ENCODE measurements around the gene JMJD8.

JMJD8 gene

DNA sequence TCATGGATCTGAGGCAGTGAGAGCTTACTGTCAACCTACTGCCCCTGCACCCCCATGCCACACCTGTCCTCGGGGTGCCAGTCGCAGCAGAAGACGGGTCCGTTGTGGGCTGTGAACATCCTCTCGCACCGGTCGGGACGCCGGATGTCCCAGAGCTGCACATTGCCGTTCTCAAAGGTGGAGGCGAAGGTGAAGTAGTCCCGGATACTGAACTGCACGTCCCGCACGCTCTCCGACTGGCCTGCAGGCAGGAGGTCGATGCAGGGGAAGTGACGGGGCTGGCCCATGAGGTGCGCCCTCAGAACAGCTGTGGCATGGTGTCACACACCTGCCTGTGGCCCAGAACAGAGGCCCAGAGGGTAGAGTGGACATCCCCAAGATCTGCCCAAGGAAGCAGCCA, 3.4 kb upstream of the JMJD8 start:
- DNase-seq: no peak

- no peak for DNase-seq
These were observed 2.5 kb upstream of the JMJD8 start for GRCh38 chr16:686459-687260.

DNA sequence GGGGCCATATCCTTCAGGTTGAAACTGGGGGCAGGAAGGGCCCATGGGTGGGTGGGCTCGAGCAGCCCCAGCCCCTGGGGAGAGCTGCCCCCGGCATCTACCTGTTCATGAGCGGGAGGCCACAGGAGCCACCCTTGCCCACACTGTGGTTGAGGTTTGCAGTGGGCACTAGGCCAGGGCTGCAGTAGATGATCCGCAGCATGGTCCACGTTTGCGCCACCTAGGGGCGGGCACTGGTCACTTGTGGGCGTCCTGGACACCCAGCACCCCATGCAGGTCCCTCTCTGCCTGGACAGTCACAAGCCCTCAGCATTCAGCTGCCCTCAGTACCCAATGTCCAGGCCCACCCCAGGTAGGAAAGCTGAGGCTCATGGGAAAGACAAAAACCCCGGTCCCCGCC, 1.8 kb upstream of the JMJD8 start:
- peak; percentile 55 to 75 for DNase-seq

GRCh38 chr16:684961-685696, 995 bp upstream of the JMJD8 start:
- DNase-seq: peak; percentile 89 to 94

DNA sequence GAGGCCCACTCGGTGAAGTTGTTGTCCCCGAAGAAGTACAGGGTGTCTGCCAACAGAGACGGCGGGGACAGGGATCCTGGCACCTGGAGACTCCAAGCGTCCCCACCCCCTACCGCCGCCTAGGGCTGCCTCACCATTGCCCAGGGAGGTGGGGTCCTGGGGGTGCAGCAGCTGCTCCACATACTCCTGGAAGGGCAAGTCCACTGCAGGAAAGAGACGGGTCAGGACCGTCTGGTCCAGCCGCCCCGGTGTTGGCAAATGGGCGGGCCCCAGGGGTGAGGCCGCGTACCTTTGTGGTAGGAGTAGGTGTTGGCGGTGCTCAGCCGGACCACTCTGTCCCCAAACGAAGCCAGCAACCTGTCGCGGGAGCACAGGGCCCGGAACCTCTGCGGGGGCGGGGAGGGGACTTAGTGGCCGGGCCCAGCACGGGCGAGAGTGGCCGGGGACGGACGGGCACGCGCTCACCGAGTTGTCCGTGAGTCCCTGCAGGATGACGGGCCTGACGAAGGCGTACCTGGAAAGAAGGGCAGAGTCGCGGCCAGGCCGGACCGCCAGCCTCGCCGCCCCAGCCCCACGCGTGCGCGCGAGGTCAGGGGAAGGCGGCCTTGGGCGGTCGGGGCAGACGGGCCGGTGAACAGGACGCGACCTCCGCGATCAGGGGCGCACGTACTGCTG, 601 bp downstream of the JMJD8 start:
- DNase-seq: no peak

DNA sequence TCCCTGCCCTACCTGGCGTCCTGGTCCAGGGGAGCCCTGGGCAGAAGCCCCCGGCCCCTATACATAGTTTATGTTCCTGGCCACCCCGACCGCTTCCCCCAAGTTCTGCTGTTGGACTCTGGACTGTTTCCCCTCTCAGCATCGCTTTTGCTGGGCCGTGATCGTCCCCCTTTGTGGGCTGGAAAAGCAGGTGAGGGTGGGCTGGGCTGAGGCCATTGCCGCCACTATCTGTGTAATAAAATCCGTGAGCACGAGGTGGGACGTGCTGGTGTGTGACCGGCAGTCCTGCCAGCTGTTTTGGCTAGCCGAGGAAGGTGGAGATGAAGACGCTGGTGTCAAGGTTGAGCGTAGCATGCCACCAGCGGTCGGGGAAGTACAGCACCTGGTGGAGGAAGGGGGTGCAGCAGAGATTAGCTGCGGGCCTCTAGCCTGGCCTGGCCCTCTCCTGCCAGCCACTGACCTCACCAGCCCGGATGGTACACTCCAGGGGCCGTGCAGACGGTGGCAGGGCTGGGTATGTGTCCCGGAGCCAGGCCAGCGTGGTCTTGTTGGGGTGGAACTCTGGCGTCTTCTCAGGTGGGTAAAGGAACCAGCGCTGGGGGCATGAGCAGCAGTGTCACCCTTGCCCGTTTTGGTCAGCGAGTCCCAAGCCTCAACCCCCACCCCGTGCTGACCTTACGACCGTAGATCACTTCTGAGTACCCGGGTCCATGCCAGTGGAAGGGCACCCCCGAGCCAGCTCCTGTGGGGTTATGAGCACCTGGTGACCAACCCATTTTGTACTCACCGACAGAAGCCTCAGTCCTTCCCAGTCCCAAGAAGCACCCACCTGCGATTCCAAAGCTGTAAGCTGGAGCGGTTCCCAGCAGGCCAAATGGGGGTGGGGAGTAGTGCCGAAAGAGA, 1.4 kb downstream of the JMJD8 start:
- DNase-seq: no peak

GRCh38 chr16:681746-682427, 2.2 kb downstream of the JMJD8 start:
- no peak for DNase-seq

- peak in 1 of 2 experiments; percentile 38 for DNase-seq
These were observed 3.0 kb downstream of the JMJD8 start for GRCh38 chr16:680967-681745.

DNA sequence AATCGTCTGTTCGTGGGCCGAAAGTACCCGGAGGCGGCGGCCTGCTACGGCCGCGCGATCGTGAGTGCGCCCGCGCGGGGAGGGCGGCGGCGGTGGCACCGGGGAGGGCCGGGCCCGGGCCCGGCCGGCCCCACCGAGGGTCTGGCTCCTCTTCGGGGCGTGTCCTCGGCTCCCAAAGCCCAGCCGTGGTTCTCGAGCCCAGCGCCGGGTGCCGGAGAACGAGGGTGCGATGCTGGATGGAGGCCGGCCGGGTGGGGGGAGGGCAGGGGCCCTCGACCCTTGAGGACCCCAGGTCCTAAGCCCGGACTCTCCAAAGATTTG, 3.5 kb downstream of the JMJD8 start:
- no peak for DNase-seq

DNA sequence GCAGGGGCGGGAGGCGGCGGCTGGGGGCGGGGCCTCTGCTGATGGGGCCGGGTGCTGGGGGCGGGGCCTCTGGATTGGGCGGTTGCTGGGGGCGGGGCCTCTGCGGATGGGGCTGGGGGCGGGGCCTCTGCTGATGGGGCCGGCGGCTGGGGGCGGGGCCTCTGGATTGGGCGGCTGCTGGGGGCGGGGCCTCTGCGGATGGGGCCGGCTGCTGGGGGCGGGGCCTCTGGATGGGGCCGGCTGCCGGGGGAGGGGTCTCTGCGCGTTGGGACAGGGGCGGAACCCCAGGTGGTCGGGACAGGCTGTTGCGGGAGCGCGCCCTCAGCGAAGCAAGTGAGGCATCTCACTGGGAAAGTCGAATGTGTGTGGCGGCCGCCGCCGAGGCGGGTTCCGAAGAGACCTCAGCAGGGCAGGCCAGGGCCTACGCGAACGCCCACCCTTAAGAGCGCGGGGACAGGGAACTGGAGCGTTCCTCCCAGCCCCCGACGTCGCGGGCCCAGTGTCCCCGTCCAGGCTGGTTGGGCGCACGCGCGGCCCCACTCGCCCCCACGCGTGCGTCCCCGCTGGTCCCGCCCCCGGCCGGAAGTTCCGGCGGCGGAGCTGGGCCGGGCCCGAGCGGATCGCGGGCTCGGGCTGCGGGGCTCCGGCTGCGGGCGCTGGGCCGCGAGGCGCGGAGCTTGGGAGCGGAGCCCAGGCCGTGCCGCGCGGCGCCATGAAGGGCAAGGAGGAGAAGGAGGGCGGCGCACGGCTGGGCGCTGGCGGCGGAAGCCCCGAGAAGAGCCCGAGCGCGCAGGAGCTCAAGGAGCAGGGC, 4.1 kb downstream of the JMJD8 start, which contains the start of gene STUB1:
Gene STUB1 (plus strand): TSS at position 597 of the 811 bp plus-strand sequence. CDS start 116 bp downstream, at position 713.
- peak; percentile 75 to 85 for DNase-seq

- peak; percentile 35 to 41 for DNase-seq
These were observed 5.0 kb downstream of the JMJD8 start for GRCh38 chr16:678858-679813.

DNA sequence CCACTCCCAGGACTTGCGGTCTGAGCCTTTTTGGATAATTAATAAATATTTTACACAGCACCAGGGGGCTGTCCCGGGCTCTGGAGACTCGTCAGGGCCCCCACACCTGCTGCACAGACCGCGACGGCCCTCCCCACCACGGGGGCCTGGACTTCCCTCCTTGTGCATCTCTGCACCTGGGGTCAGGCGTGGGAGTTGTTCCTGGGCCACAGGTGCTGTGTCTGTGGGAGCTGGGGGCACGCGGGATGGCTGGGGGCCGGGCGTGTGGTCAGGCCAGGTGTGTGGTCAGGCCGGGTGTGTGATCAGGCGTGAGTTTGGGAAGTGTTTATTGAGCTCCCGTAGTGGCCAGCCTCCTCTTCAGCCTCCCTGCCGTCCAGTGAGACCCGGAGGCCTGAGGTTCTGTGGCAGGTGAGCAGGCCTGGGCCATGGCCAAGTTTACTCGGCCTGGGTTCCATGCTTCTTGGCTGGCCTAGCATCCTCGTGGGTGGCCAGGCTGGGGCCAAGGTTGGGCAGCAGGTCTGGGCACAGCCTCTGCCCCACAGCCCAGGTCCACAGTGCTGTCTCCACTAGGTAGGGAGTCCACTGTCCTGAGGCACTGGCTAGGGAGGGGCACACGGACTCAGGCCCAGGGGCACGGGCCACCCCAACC, 5.8 kb downstream of the JMJD8 start:
- DNase-seq: no peak

DNA sequence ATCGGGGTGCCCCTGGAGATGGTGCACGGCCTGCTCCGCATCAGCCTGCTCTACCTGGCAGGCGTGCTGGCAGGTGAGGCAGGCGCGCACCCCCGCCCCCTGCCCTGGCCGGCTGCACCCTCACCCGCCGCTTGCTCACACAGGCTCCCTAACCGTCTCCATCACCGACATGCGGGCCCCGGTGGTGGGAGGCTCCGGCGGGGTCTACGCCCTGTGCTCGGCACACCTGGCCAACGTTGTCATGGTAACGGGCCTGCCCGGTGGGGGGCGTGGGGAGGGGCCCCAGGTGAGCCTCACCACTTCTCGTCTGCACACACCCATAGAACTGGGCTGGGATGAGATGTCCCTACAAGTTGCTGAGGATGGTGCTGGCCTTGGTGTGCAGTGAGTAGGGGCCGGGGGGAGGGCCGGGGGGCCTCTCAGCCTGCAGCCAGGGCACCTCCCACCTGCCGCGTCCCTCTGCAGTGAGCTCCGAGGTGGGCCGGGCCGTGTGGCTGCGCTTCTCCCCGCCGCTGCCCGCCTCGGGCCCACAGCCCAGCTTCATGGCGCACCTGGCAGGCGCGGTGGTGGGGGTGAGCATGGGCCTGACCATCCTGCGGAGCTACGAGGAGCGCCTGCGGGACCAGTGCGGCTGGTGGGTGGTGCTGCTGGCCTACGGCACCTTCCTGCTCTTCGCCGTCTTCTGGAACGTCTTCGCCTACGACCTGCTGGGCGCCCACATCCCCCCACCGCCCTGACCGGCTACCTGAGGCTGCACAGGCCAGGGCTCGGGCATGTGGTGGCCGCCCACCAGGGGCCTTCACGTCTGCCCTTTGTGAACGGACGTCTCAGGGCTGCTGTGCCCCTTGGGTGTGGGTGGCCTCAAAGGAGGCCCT, 6.6 kb downstream of the JMJD8 start:
- DNase-seq: peak; percentile 27 to 54

DNA sequence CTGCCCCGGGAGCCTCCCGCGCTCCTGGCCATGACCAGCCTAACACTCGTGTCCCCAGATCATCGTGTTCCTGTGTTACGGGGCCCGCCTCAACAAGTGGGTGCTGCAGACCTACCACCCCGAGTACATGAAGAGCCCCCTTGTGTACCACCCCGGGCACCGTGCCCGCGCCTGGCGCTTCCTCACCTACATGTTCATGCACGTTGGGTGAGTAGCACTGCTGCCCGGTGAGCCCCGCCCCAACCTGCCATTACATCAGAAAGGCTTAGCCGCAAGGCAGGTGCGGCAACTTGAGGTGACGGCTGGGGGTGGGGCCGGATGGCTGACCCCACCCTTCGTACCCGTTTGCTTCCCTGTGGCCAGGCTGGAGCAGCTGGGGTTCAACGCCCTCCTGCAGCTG, 7.2 kb downstream of the JMJD8 start:
- peak; percentile 38 to 65 for DNase-seq

- no peak for DNase-seq
These were observed 7.6 kb downstream of the JMJD8 start for GRCh38 chr16:676565-676902.

DNA sequence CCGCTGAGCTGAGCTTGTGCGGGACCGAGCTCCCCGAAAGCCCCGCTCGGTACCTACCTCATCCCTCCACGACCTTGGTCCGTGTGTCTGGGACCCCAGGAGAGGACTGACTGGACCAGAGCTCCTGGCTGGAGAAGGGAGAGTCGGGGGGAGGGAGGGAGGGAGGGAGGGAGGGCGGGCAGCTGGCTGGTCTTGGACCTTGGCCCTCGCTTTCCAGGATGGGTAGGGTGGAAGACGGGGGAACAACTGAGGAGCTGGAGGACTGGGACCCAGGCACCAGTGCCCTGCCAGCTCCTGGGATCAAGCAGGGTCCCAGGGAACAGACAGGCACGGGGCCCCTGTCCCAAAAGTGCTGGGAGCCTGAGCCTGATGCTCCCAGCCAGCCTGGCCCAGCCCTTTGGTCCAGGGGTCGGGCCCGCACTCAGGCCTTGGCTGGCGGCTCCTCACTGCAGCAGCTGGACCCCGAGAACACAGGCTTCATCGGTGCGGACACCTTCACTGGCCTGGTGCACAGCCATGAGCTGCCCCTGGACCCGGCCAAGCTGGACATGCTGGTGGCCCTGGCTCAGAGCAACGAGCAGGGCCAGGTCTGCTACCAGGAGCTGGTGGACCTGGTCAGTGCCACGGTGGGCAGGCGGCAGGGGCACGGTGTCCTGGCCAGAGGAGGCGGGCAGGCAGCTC, 8.1 kb downstream of the JMJD8 start:
- no peak for DNase-seq

Data from NCI-H2081 (cell line).